Testis (tissue), 3 donors: ENCODE results near the gene SYTL2. TPM values are rescaled to one million over a fixed set of nuclear protein-coding genes. Genes with fewer than 3 reads are reported as not detected.

Experiments
- DNase-seq: peaks from one replicate; pipeline ENCODE4 v3.0.0-alpha.2; 2019
- H3K27ac ChIP-seq, 2 donors: fragments of 200-600 bp; sonication (generic); one replicate each; pipeline ENCODE4 v1.5.1; 2019
- H3K27me3 ChIP-seq: fragments of 200-600 bp; sonication (generic); one replicate; pipeline ENCODE4 v1.5.1; 2019
- H3K36me3 ChIP-seq: fragments of 200-600 bp; sonication (generic); one replicate; pipeline ENCODE4 v1.5.1; 2017; ENCODE audit warnings: low read depth; ENCODE audit errors: missing control alignments
- H3K4me1 ChIP-seq: fragments of 200-600 bp; sonication (generic); one replicate; pipeline ENCODE4 v1.5.1; 2019
- H3K4me3 ChIP-seq, 2 donors: fragments of 200-600 bp; sonication (generic); one replicate each; pipeline ENCODE4 v1.5.1; 2017 to 2019
- H3K9me3 ChIP-seq: fragments of 200-600 bp; sonication (generic); one replicate; pipeline ENCODE4 v1.5.1; 2017
- CTCF ChIP-seq, 3 experiments: fragments of 450-650 bp in 2 of 3; fragments of 200-600 bp in 1 of 3; sonication (generic) in 1 of 3; IDR thresholded peaks; one replicate each; pipeline ENCODE4 v1.5.1; 2016 to 2019; ENCODE audit warnings: antibody characterized with exemption in 3 of 3, mild to moderate bottlenecking in 2 of 3, moderate library complexity in 1 of 3
- POLR2A ChIP-seq: fragments of 450-650 bp; IDR thresholded peaks from one replicate; pipeline ENCODE4 v1.6.1; 2017; ENCODE audit warnings: antibody characterized with exemption, mild to moderate bottlenecking, moderate library complexity
- whole genome bisulfite sequencing, 2 donors: methylation state at CpG; one replicate each; pipeline ENCODE4 v1.1.5; 2018; 5-methylcytosine and 5-hydroxymethylcytosine counted together
- intact Hi-C: fragments of 100-400 bp; cut with DNase I; formaldehyde crosslinking; loops from one replicate; pipeline ENCODE4 v1.15.1; 2023; ENCODE audit warnings: low total_unique reads
- polyA plus RNA-seq: library from polyadenylated mRNA; stranded (reverse); fragments of 350-450 nt; fragmentation: Illumina TruSeq; extraction: RNeasy Lipid Tissue Mini Kit (QIAGEN cat#74804); gene quantifications from one replicate; pipeline ENCODE4 v1.2.3, GENCODE V29; 2014; ENCODE audit warnings: low read depth, low replicate concordance; ENCODE audit not compliant: insufficient read depth
- total RNA-seq, 2 donors: library from RNA; depleted of rRNA; stranded (reverse); fragments of >200 nt; gene quantifications; one replicate each; pipeline ENCODE4 v1.2.3, GENCODE V29; 2016

SYTL2 gene
- total and polyA plus RNA-seq, 3 donors from 2014 or later, result 12.3 to 16.9 (median 14.4) TPM

GRCh38 chr11:85769771-85770170, 41.2 kb downstream of the SYTL2 start:
- 88 to 91% methylated on average over 5 of the region's 5 CpGs for WGBS, 2 donors
- H3K27me3 ChIP-seq, result no peaks in the 10 kb centered on the region
- no peak overlapping the region for H3K4me3 ChIP-seq
- intact Hi-C loops, result no loop called here
- H3K27ac ChIP-seq, result no peak overlapping the region
- H3K4me1 ChIP-seq, result peaks cover 9% of the 10 kb centered on the region
- TF ChIP-seq POLR2A (no peak), CTCF (IDR thresholded peaks at IDR 0.05) (no peak)
- H3K9me3 ChIP-seq, result no peaks in the 10 kb centered on the region
- no peak for DNase-seq
- no peaks in the 10 kb centered on the region for H3K36me3 ChIP-seq

GRCh38 chr11:85768473-85769146, 42.3 kb downstream of the SYTL2 start:
- intact Hi-C loops, result no loop called here
- no peak for TF ChIP-seq POLR2A
- Histone ChIP-seq H3K27me3 (no peaks in the 10 kb centered on the region), H3K9me3 (no peaks in the 10 kb centered on the region), H3K4me1 (peaks cover 9% of the 10 kb centered on the region), H3K36me3 (no peaks in the 10 kb centered on the region), H3K4me3 (no peak overlapping the region), H3K27ac (no peak overlapping the region)
- WGBS, 2 donors, result 95 to 97% methylated on average over 1 of the region's 1 CpG
- no peak for DNase-seq

- WGBS, 2 donors, result 82 to 85% methylated on average over 2 of the region's 2 CpGs
- Histone ChIP-seq H3K9me3 (no peaks in the 10 kb centered on the region), H3K27ac (no peak overlapping the region), H3K27me3 (no peaks in the 10 kb centered on the region), H3K4me1 (peaks cover 3% of the 10 kb centered on the region), H3K4me3 (no peak overlapping the region), H3K36me3 (no peaks in the 10 kb centered on the region)
- intact Hi-C loops, result no loop called here
- no peak for DNase-seq
- TF ChIP-seq CTCF (IDR thresholded peaks at IDR 0.05) (no peak), POLR2A (no peak)
These were observed 43.5 kb downstream of the SYTL2 start for GRCh38 chr11:85767246-85767945.

- H3K4me3 ChIP-seq, result no peak overlapping the region
- no peaks in the 10 kb centered on the region for H3K9me3 ChIP-seq
- intact Hi-C loops, result no loop called here
- TF ChIP-seq POLR2A (no peak), CTCF (IDR thresholded peaks at IDR 0.05) (no peak)
- no peaks in the 10 kb centered on the region for H3K4me1 ChIP-seq
- H3K36me3 ChIP-seq, result no peaks in the 10 kb centered on the region
- no peak overlapping the region for H3K27ac ChIP-seq
- H3K27me3 ChIP-seq, result no peaks in the 10 kb centered on the region
- DNase-seq, result no peak
- 48 to 57% methylated on average over 2 of the region's 2 CpGs for WGBS, 2 donors
These were observed 44.2 kb downstream of the SYTL2 start for GRCh38 chr11:85766721-85767161.

- TF ChIP-seq POLR2A, result no peak
- no peak for TF ChIP-seq CTCF (IDR thresholded peaks at IDR 0.05)
- H3K4me1 ChIP-seq, result no peaks in the 10 kb centered on the region
- H3K27me3 ChIP-seq, result no peaks in the 10 kb centered on the region
- intact Hi-C loops, result no loop called here
- no peak for DNase-seq
- H3K27ac ChIP-seq, result no peak overlapping the region
- H3K4me3 ChIP-seq, result no peak overlapping the region
- no peaks in the 10 kb centered on the region for H3K36me3 ChIP-seq
- H3K9me3 ChIP-seq, result no peaks in the 10 kb centered on the region
- 85 to 93% methylated on average over 4 of the region's 4 CpGs for WGBS, 2 donors
These were observed 46.1 kb downstream of the SYTL2 start for GRCh38 chr11:85764796-85765195.
